MM.1S (cell line): ENCODE results near the gene TSHR.
A peak's percentile ranks its signal among the peaks of the same experiment; 100 is the strongest.

ENCODE experiments used
- DNase-seq: peaks from one replicate; pipeline ENCODE4 v3.0.0-alpha.2; 2015
- H2AFZ ChIP-seq: fragments of 300-600 bp; sonication (generic); 2 replicates; pipeline ENCODE4 v1.6.0; 2016; ENCODE audit warnings: antibody characterized with exemption, low read length
- H3F3A ChIP-seq: fragments of 300-600 bp; sonication (generic); 2 replicates; pipeline ENCODE4 v1.6.1; 2016; ENCODE audit warnings: mild to moderate bottlenecking, antibody characterized with exemption, low read length, moderate library complexity, mixed read lengths; ENCODE audit not compliant: insufficient read depth
- H3K27ac ChIP-seq: fragments of 300-600 bp; sonication (generic); 2 replicates; pipeline ENCODE4 v1.5.1; 2016; ENCODE audit warnings: mild to moderate bottlenecking, low read length
- H3K27me3 ChIP-seq: fragments of 300-600 bp; sonication (generic); replicated peaks from 2 replicates; pipeline ENCODE4 v1.6.0; 2016; ENCODE audit warnings: low read length; ENCODE audit not compliant: insufficient read depth
- H3K36me3 ChIP-seq: fragments of 300-600 bp; sonication (generic); replicated peaks from 2 replicates; pipeline ENCODE4 v1.6.1; 2016; ENCODE audit warnings: mild to moderate bottlenecking, low read length, mixed read lengths; ENCODE audit not compliant: insufficient read depth
- H3K4me1 ChIP-seq: fragments of 300-600 bp; sonication (generic); 2 replicates; pipeline ENCODE4 v1.6.1; 2016; ENCODE audit warnings: low read length, mixed read lengths
- H3K4me2 ChIP-seq: fragments of 300-600 bp; sonication (generic); 2 replicates; pipeline ENCODE4 v1.6.0; 2016; ENCODE audit warnings: low read depth, low read length
- H3K4me3 ChIP-seq: fragments of 300-600 bp; sonication (generic); 2 replicates; pipeline ENCODE4 v1.5.1; 2016; ENCODE audit warnings: low read length, mixed read lengths
- H3K79me2 ChIP-seq: fragments of 300-600 bp; sonication (generic); 2 replicates; pipeline ENCODE4 v1.6.1; 2016; ENCODE audit warnings: mixed run types, low read length, mixed read lengths
- H3K9ac ChIP-seq: fragments of 300-600 bp; sonication (generic); 2 replicates; pipeline ENCODE4 v1.6.1; 2016; ENCODE audit warnings: low read length, mixed read lengths
- H3K9me2 ChIP-seq: fragments of 300-600 bp; sonication (generic); replicated peaks from 2 replicates; pipeline ENCODE4 v1.6.1; 2016; ENCODE audit warnings: mild to moderate bottlenecking, low read length, mixed read lengths; ENCODE audit not compliant: insufficient read depth
- H3K9me3 ChIP-seq: fragments of 300-600 bp; sonication (generic); replicated peaks from 2 replicates; pipeline ENCODE4 v1.6.1; 2016; ENCODE audit warnings: mild to moderate bottlenecking, low read length, mixed read lengths; ENCODE audit not compliant: insufficient read depth
- H4K20me1 ChIP-seq: fragments of 300-600 bp; sonication (generic); 2 replicates; pipeline ENCODE4 v1.6.1; 2016; ENCODE audit warnings: mild to moderate bottlenecking, low read length, moderate library complexity, mixed read lengths; ENCODE audit not compliant: insufficient read depth
- CTCF ChIP-seq: fragments of 300-600 bp; sonication (generic); IDR thresholded peaks from 2 replicates; pipeline ENCODE4 v1.5.1; 2016; ENCODE audit warnings: antibody characterized with exemption, low read length, mixed read lengths
- EZH2 ChIP-seq: fragments of 300-600 bp; sonication (generic); optimal IDR thresholded peaks from 2 replicates; pipeline ENCODE3; 2017; ENCODE audit warnings: low read depth, mild to moderate bottlenecking, antibody characterized with exemption, low read length, mixed read lengths
- EZH2phosphoT487 ChIP-seq: fragments of 300-600 bp; sonication (generic); IDR thresholded peaks from 2 replicates; pipeline ENCODE4 v1.6.1; 2018; ENCODE audit warnings: antibody characterized with exemption, low read length

TSHR gene

GRCh38 chr14:81166121-81166520 lies 210.7 kb downstream of the TSHR start:
- no peak for TF ChIP-seq CTCF
- no peak for TF ChIP-seq EZH2phosphoT487
- TF ChIP-seq EZH2, result no peak
- H2AFZ ChIP-seq, result no peak overlapping the region
- no peaks in the 10 kb centered on the region for H3K27me3 ChIP-seq
- no peak overlapping the region for H3K4me3 ChIP-seq
- no peaks in the 10 kb centered on the region for H3K36me3 ChIP-seq
- no peaks in the 10 kb centered on the region for H3K9me2 ChIP-seq
- no peak overlapping the region for H3K9ac ChIP-seq
- H4K20me1 ChIP-seq, result no peaks in the 10 kb centered on the region
- no peak for DNase-seq
- no peaks in the 10 kb centered on the region for H3K79me2 ChIP-seq
- H3K27ac ChIP-seq, result no peak overlapping the region
- H3K9me3 ChIP-seq, result no peaks in the 10 kb centered on the region
- H3K4me2 ChIP-seq, result no peak overlapping the region
- peaks cover 9% of the 10 kb centered on the region; the same call in 1 of the 2 replicates for H3K4me1 ChIP-seq
- H3F3A ChIP-seq, result peaks cover 4% of the 10 kb centered on the region

- Histone ChIP-seq H3K27ac (peak overlapping the region; percentile 94; the same call in 1 of the 2 replicates), H3K27me3 (no peaks in the 10 kb centered on the region), H3K36me3 (no peaks in the 10 kb centered on the region), H3K4me2 (peak overlapping the region; percentile 95), H3K9ac (peak overlapping the region; percentile 84), H3K4me1 (peaks cover 9% of the 10 kb centered on the region; the same call in 1 of the 2 replicates), H3K4me3 (peak overlapping the region; percentile 74), H3K79me2 (no peaks in the 10 kb centered on the region), H4K20me1 (no peaks in the 10 kb centered on the region), H3F3A (peaks cover 4% of the 10 kb centered on the region), H3K9me2 (no peaks in the 10 kb centered on the region), H3K9me3 (no peaks in the 10 kb centered on the region), H2AFZ (peak overlapping the region; percentile 81; the same call in 1 of the 2 replicates)
- no peak for DNase-seq
- no peak for TF ChIP-seq EZH2
- TF ChIP-seq EZH2phosphoT487, result no peak
- no peak for TF ChIP-seq CTCF
Observed at GRCh38 chr14:81169267-81169666, 213.8 kb downstream of the TSHR start.

DNA sequence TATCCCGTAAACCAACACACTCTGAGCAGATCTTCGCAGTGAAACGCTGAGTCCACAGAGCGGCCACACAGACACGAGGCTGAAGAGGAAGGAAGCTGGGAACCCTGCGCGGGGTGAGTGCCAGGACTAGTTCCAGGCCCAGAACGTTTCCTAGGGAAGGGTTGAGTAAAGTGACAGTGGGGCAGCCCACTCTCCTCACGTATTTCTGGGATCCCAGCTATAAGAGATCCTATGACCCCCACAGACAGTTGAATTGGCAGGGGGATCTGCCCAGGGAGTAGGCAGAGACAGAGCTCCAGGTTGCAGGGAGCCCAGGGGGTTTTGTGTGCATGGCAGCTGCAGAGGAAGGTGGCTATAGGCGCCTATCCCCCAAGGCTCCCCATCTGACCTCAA lies 214.3 kb downstream of the TSHR start:
- H4K20me1 ChIP-seq, result no peaks in the 10 kb centered on the region
- H3K9me3 ChIP-seq, result no peaks in the 10 kb centered on the region
- H3K9ac ChIP-seq, result peak overlapping the region; percentile 84
- H3K9me2 ChIP-seq, result no peaks in the 10 kb centered on the region
- H3K4me1 ChIP-seq, result peaks cover 9% of the 10 kb centered on the region; the same call in 1 of the 2 replicates
- peak overlapping the region; percentile 94; the same call in 1 of the 2 replicates for H3K27ac ChIP-seq
- peaks cover 4% of the 10 kb centered on the region for H3F3A ChIP-seq
- H3K27me3 ChIP-seq, result no peaks in the 10 kb centered on the region
- peak overlapping the region; percentile 74 for H3K4me3 ChIP-seq
- peak overlapping the region; percentile 95 for H3K4me2 ChIP-seq
- H3K36me3 ChIP-seq, result no peaks in the 10 kb centered on the region
- H2AFZ ChIP-seq, result peak overlapping the region; percentile 81
- DNase-seq, result no peak
- no peaks in the 10 kb centered on the region for H3K79me2 ChIP-seq
- TF ChIP-seq EZH2 (no peak), CTCF (no peak), EZH2phosphoT487 (no peak)
